T-helper 2 cell treated with Interferon-gamma antibody and Interleukin-4, amounts not matched to agents 100 ng/mL and 5 ng/mL, for 36 hours (primary cell): Measurements from ENCODE around the gene GDPD4. TPM values are rescaled to one million over a fixed set of nuclear protein-coding genes. Genes with fewer than 3 reads are reported as not detected.

ENCODE experiments used
- intact Hi-C: fragments of 100-400 bp; cut with micrococcal nuclease; formaldehyde crosslinking; loops from one replicate; pipeline ENCODE4 v1.15.1; 2023
- total RNA-seq: library from RNA; stranded (reverse); gene quantifications from 2 replicates; pipeline ENCODE4 v1.2.3, GENCODE V29; 2022

The GDPD4 gene
- total RNA-seq, 1 donor from 2014 or later = not detected

GRCh38 chr11:77176996-77177395 is 124.5 kb downstream of the GDPD4 start:
- intact Hi-C loops = no loop called here

GRCh38 chr11:77175869-77176539 is 125.5 kb downstream of the GDPD4 start:
- intact Hi-C loops = no loop called here

GRCh38 chr11:77175021-77175842 is 126.3 kb downstream of the GDPD4 start:
- intact Hi-C loops = no loop called here

GRCh38 chr11:77174559-77174958 is 126.9 kb downstream of the GDPD4 start:
- intact Hi-C loops = no loop called here

- intact Hi-C loops = no loop called here
These were observed 128.0 kb downstream of the GDPD4 start for GRCh38 chr11:77173494-77173893.

- intact Hi-C loops = no loop called here
These were observed 128.9 kb downstream of the GDPD4 start for GRCh38 chr11:77172666-77172982.

- intact Hi-C loops = no loop called here
These were observed 129.4 kb downstream of the GDPD4 start for GRCh38 chr11:77171885-77172665.

- intact Hi-C loops = no loop called here
These were observed 130.2 kb downstream of the GDPD4 start for GRCh38 chr11:77171254-77171653.

- intact Hi-C loops = no loop called here
These were observed 131.4 kb downstream of the GDPD4 start for GRCh38 chr11:77170107-77170506.

GRCh38 chr11:77167791-77168190 is 133.7 kb downstream of the GDPD4 start:
- intact Hi-C loops = no loop called here

GRCh38 chr11:77167111-77167626 is 134.3 kb downstream of the GDPD4 start:
- intact Hi-C loops = no loop called here

Other genes with a start within 250 kb of the GDPD4 start
- gene CAPN5, start 234.7 kb downstream of the GDPD4 start, total RNA-seq = 0.55 and 0.80 TPM in 2 replicates
- gene OMP, start 198.8 kb downstream of the GDPD4 start, total RNA-seq = not detected in 2 replicates
- gene MYO7A, start 173.4 kb downstream of the GDPD4 start, total RNA-seq = 0.07 and 0.23 TPM in 2 replicates
- gene PAK1, start 172.4 kb upstream of the GDPD4 start, total RNA-seq = 39.5 and 46.5 TPM in 2 replicates